Caco-2 (cell line): ENCODE results near the gene SH3TC2. TPM values are rescaled to one million over a fixed set of nuclear protein-coding genes. Genes with fewer than 3 reads are reported as not detected.

ENCODE experiments used
- BruUV-seq: library from RNA; stranded (reverse); fragments of 400-500 nt; replicated peaks from 2 replicates; lab custom pipeline; 2021; lab: Mats Ljungman, UMichigan
- CTCF ChIA-PET: fragments of 300-600 bp; sonication (Branson Sonifier 250); formaldehyde crosslinking; loops from one replicate; lab custom pipeline; 2022; ENCODE audit warnings: antibody characterized with exemption; lab: Charles Lee
- POLR2A ChIA-PET: fragments of 300-600 bp; sonication (Branson Sonifier 250); formaldehyde crosslinking; loops from one replicate; lab custom pipeline; 2022; ENCODE audit warnings: antibody characterized with exemption; lab: Charles Lee
- DNase-seq, 2 experiments: peaks; one replicate each; pipeline versions ENCODE4 v3.0.0 to v3.0.0-alpha.2; 2020 to 2022
- H3K27me3 ChIP-seq: replicated peaks from 2 replicates; pipeline ENCODE4 v1.6.0; 2011; ENCODE audit warnings: low read length; ENCODE audit not compliant: control insufficient read depth, insufficient read depth
- H3K36me3 ChIP-seq: 2 replicates; pipeline ENCODE4 v1.5.1; 2011; ENCODE audit warnings: low read length; ENCODE audit not compliant: control insufficient read depth, insufficient read depth
- H3K4me1 ChIP-seq: fragments of 250-450 bp; sonication (Bioruptor Pico); 2 replicates; pipeline ENCODE4 v1.5.1; 2020; ENCODE audit warnings: mild to moderate bottlenecking
- H3K4me3 ChIP-seq: 2 replicates; pipeline ENCODE4 v1.5.1; 2011; ENCODE audit warnings: low read depth, mild to moderate bottlenecking, control low read depth, low read length
- H3K9me3 ChIP-seq: fragments of 250-450 bp; sonication (Bioruptor Pico); 2 replicates; pipeline ENCODE4 v1.5.1; 2020; ENCODE audit warnings: mild to moderate bottlenecking, moderate library complexity
- H3K27ac Mint-ChIP-seq: one replicate; pipeline ENCODE4 v1.8.0; 2022; ENCODE audit warnings: mixed read lengths; ENCODE audit not compliant: unreplicated experiment
- H3K27me3 Mint-ChIP-seq: one replicate; pipeline ENCODE4 v1.8.0; 2022; ENCODE audit warnings: mixed read lengths; ENCODE audit not compliant: insufficient read depth, unreplicated experiment
- H3K36me3 Mint-ChIP-seq: one replicate; pipeline ENCODE4 v1.8.0; 2022; ENCODE audit warnings: mild to moderate bottlenecking, mixed read lengths; ENCODE audit not compliant: insufficient read depth, unreplicated experiment
- H3K4me1 Mint-ChIP-seq: one replicate; pipeline ENCODE4 v1.8.0; 2022; ENCODE audit warnings: low read depth, mixed read lengths; ENCODE audit not compliant: unreplicated experiment
- H3K4me3 Mint-ChIP-seq: one replicate; pipeline ENCODE4 v1.8.0; 2022; ENCODE audit warnings: mild to moderate bottlenecking, moderate library complexity, mixed read lengths; ENCODE audit not compliant: unreplicated experiment
- H3K9me3 Mint-ChIP-seq: one replicate; pipeline ENCODE4 v1.8.0; 2022; ENCODE audit warnings: mixed read lengths; ENCODE audit not compliant: unreplicated experiment
- CTCF ChIP-seq, 2 experiments: fragments of 200-600 bp in 1 of 2; IDR thresholded peaks; 1 replicate in 1 of 2; 2 replicates in 1 of 2; pipeline versions ENCODE4 v1.5.1 to v1.8.0; 2011 to 2022; ENCODE audit warnings: antibody characterized with exemption in 1 of 2, control low read depth in 1 of 2, inconsistent platforms in 1 of 2, low read depth in 1 of 2, low read length in 1 of 2, mild to moderate bottlenecking in 1 of 2, moderate library complexity in 1 of 2; ENCODE audit not compliant: insufficient read depth in 1 of 2, severe bottlenecking in 1 of 2, unreplicated experiment in 1 of 2
- intact Hi-C: fragments of 100-400 bp; cut with micrococcal nuclease; formaldehyde crosslinking; loops from one replicate; pipeline ENCODE4 v1.10.0; 2022; ENCODE audit not compliant: unreplicated experiment
- total RNA-seq: library from RNA; stranded (reverse); gene quantifications from 2 replicates; pipeline ENCODE4 v1.2.3, GENCODE V29; 2022

SH3TC2 gene
- total RNA-seq, 1 experiment from 2014 or later, result 5.8 TPM

DNA sequence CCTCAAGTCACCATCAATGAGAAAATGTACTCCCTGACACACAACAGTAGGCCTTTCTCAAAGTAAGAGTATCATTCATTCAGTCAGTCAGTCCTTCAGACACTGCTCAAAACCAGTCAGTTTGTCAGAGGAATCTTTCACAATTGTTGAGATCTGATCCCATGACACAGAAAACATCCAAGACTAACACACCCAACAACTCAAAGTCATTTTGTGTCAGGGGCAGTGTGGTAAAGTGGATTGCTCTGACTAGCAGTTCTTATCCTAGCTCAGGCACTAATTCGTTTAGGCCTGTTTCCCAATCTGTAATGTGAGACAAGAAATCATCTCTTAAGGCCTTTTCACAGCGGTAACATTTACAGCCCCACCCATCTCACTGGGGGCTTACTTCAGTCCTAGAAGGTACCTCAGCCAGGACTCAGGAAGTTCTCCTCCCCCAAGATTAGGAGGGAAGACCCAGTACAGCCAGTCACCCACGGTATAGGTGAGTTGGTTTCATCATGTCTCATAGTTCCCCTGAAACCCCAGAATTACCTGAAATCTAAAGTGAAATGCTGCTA, 31.9 kb downstream of the SH3TC2 start:
- no TSS peak for BruUV-seq
- H3K4me1 ChIP-seq, result no peaks in the 10 kb centered on the region
- H3K36me3 ChIP-seq, result no peaks in the 10 kb centered on the region
- Mint-ChIP-seq H3K9me3 (no peaks in the 10 kb centered on the region), H3K27ac (no peak overlapping the region), H3K27me3 (peaks cover 3% of the 10 kb centered on the region), H3K4me3 (no peak overlapping the region), H3K36me3 (no peaks in the 10 kb centered on the region), H3K4me1 (no peaks in the 10 kb centered on the region)
- H3K4me3 ChIP-seq, result no peak overlapping the region
- ChIA-PET CTCF (no interaction called here), POLR2A (no interaction called here)
- intact Hi-C loops, result no loop called here
- H3K9me3 ChIP-seq, result no peaks in the 10 kb centered on the region
- TF ChIP-seq CTCF (IDR thresholded peaks at IDR 0.05; ENCODE audit: insufficient read depth in 1 of 2, low read depth in 1 of 2, low read length in 1 of 2, severe bottlenecking in 1 of 2, unreplicated experiment in 1 of 2), result no peak
- no peak for DNase-seq
- no peaks in the 10 kb centered on the region for H3K27me3 ChIP-seq

DNA sequence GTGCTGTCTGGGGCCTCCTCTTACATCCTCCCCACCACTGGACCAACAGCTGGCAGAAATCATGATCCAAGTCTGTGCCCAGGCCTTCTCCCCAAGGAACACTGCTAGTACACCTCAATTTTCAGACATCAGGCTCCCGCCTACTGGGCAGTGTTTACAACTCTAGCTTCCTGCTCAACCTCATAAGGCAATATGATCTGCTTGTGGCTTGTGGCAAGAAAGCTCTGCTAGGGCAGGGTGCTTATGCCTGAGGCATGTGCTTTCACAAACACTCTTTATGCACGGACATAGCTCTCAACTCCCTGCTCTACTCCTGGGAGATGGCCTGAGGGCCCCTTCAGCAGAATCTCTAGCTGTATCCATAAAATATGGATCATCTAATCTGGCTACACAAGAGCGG, 32.5 kb downstream of the SH3TC2 start:
- BruUV-seq, result no TSS peak
- Histone ChIP-seq H3K27me3 (no peaks in the 10 kb centered on the region), H3K9me3 (no peaks in the 10 kb centered on the region), H3K36me3 (no peaks in the 10 kb centered on the region), H3K4me3 (no peak overlapping the region), H3K4me1 (no peaks in the 10 kb centered on the region)
- peaks cover 3% of the 10 kb centered on the region for H3K27me3 Mint-ChIP-seq
- no peak overlapping the region for H3K27ac Mint-ChIP-seq
- POLR2A ChIA-PET, result no interaction called here
- no peaks in the 10 kb centered on the region for H3K4me1 Mint-ChIP-seq
- H3K4me3 Mint-ChIP-seq, result no peak overlapping the region
- DNase-seq, result no peak
- H3K9me3 Mint-ChIP-seq, result no peaks in the 10 kb centered on the region
- no peaks in the 10 kb centered on the region for H3K36me3 Mint-ChIP-seq
- no peak for TF ChIP-seq CTCF (IDR thresholded peaks at IDR 0.05; ENCODE audit: insufficient read depth in 1 of 2, low read depth in 1 of 2, low read length in 1 of 2, severe bottlenecking in 1 of 2, unreplicated experiment in 1 of 2)
- intact Hi-C loops, result no loop called here
- CTCF ChIA-PET, result no interaction called here

- intact Hi-C loops, result no loop called here
- CTCF ChIA-PET, result no interaction called here
Measured at GRCh38 chr5:149028984-149029383, 33.9 kb downstream of the SH3TC2 start.

More at GRCh38 chr5:149028984-149029383, 33.9 kb downstream of the SH3TC2 start:
- Mint-ChIP-seq H3K9me3 (no peaks in the 10 kb centered on the region), H3K36me3 (no peaks in the 10 kb centered on the region), H3K27me3 (peaks cover 1% of the 10 kb centered on the region), H3K4me1 (no peaks in the 10 kb centered on the region), H3K4me3 (no peak overlapping the region), H3K27ac (no peak overlapping the region)
- TF ChIP-seq CTCF (IDR thresholded peaks at IDR 0.05; ENCODE audit: insufficient read depth in 1 of 2, low read depth in 1 of 2, low read length in 1 of 2, severe bottlenecking in 1 of 2, unreplicated experiment in 1 of 2), result no peak
- Histone ChIP-seq H3K4me3 (no peak overlapping the region), H3K9me3 (no peaks in the 10 kb centered on the region), H3K4me1 (no peaks in the 10 kb centered on the region), H3K27me3 (no peaks in the 10 kb centered on the region), H3K36me3 (no peaks in the 10 kb centered on the region)
- POLR2A ChIA-PET, result no interaction called here
- no TSS peak for BruUV-seq
- DNase-seq, result no peak
